K562 (cell line): ENCODE results near the gene MAD1L1. TPM values are rescaled to one million over a fixed set of nuclear protein-coding genes. Genes with fewer than 3 reads are reported as not detected.

Source experiments
- CBFB ChIP-seq: sonication (generic); formaldehyde crosslinking; IDR thresholded peaks from 2 replicates; pipeline ENCODE4 v1.4.0; 2020; ENCODE audit warnings: mild to moderate bottlenecking, missing genetic modification reagents
- FOXP4 ChIP-seq: sonication (generic); formaldehyde crosslinking; IDR thresholded peaks from 2 replicates; pipeline ENCODE4 v1.8.0; 2022; ENCODE audit warnings: mild to moderate bottlenecking, missing genetic modification reagents, borderline replicate concordance
- HIVEP1 ChIP-seq: fragments of 250-450 bp; sonication (Bioruptor Pico); IDR thresholded peaks from 2 replicates; pipeline ENCODE4 v1.4.0; 2020; ENCODE audit warnings: mild to moderate bottlenecking
- KDM5B ChIP-seq: fragments of 200-600 bp; sonication (generic); IDR thresholded peaks from 2 replicates; pipeline ENCODE4 v1.6.1; 2012; ENCODE audit warnings: low read depth, mild to moderate bottlenecking, moderate library complexity, low read length, control low read depth, inconsistent platforms; ENCODE audit not compliant: insufficient replicate concordance
- MCM7 ChIP-seq, 2 experiments: fragments of 450-650 bp; IDR thresholded peaks; 2 replicates each; pipeline ENCODE4 v1.6.1; 2016 to 2018
- MYC ChIP-seq, 2 experiments: fragments of 250-450 bp in 1 of 2; sonication (Bioruptor Pico) in 1 of 2; IDR thresholded peaks; 2 replicates each; pipeline versions ENCODE4 v1.5.1 to v1.6.1; 2012 to 2021; ENCODE audit warnings: low read depth in 2 of 2, borderline replicate concordance in 1 of 2, improper control_type of control experiment in 1 of 2, low read length in 1 of 2, mild to moderate bottlenecking in 1 of 2, moderate library complexity in 1 of 2
- NBN ChIP-seq: fragments of 450-650 bp; IDR thresholded peaks from 2 replicates; pipeline ENCODE4 v1.6.1; 2016; ENCODE audit warnings: low read depth, mild to moderate bottlenecking
- NFXL1 ChIP-seq: fragments of 450-650 bp; formaldehyde crosslinking; IDR thresholded peaks from 2 replicates; pipeline ENCODE4 v1.4.0; 2021; ENCODE audit warnings: mild to moderate bottlenecking
- NR2C1 ChIP-seq, 2 experiments: fragments of 450-650 bp; IDR thresholded peaks; 2 replicates each; pipeline ENCODE4 v1.6.1; 2017; ENCODE audit warnings: mild to moderate bottlenecking in 2 of 2, antibody characterized with exemption in 1 of 2, inconsistent platforms in 1 of 2, missing compliant biosample characterization in 1 of 2, missing genetic modification characterization in 1 of 2
- SPI1 ChIP-seq: IDR thresholded peaks from 2 replicates; pipeline ENCODE4 v1.6.1; 2011; ENCODE audit warnings: low read depth, low read length, control low read depth, borderline replicate concordance
- TCF7 ChIP-seq: sonication (generic); IDR thresholded peaks from 2 replicates; pipeline ENCODE4 v1.6.1; 2016; ENCODE audit warnings: antibody characterized with exemption, borderline replicate concordance
- THAP7 ChIP-seq: fragments of 250-450 bp; sonication (Bioruptor Pico); IDR thresholded peaks from 2 replicates; pipeline ENCODE4 v1.5.0; 2021
- ZBTB11 ChIP-seq, 3 experiments: fragments of 200-800 bp in 1 of 3; fragments of 250-450 bp in 1 of 3; fragments of 450-650 bp in 1 of 3; sonication (Bioruptor Pico) in 1 of 3; sonication (Bioruptor generic) in 1 of 3; formaldehyde crosslinking in 1 of 3; IDR thresholded peaks; 2 replicates each; pipeline versions ENCODE4 v1.6.1 to v1.8.0; 2016 to 2022; ENCODE audit warnings: mild to moderate bottlenecking in 2 of 3, missing genetic modification characterization in 2 of 3, missing compliant biosample characterization in 1 of 3, moderate library complexity in 1 of 3
- ZBTB33 ChIP-seq: sonication (generic); formaldehyde crosslinking; IDR thresholded peaks from 2 replicates; pipeline ENCODE4 v1.8.1; 2023; ENCODE audit warnings: mild to moderate bottlenecking, missing genetic modification reagents
- ZNF449 ChIP-seq: fragments of 250-450 bp; sonication (Bioruptor Pico); IDR thresholded peaks from 2 replicates; pipeline ENCODE4 v1.8.0; 2022; ENCODE audit warnings: moderate library complexity, mild to moderate bottlenecking, inconsistent platforms
- polyA plus RNA-seq, 8 experiments: library from polyadenylated mRNA; depleted of rRNA in 4 of 8; stranded (reverse) in 5 of 8; unstranded in 3 of 8; fragments of >200 nt; fragmentation: Nextera tagmentation in 2 of 8; fragmentation: Illumina TruSeq in 1 of 8; extraction: Ambion mirVana in 2 of 8; extraction: Trizol in 1 of 8; gene quantifications; 2 replicates each; pipeline versions ENCODE4 v1.2.1 to v1.2.3, GENCODE V29; 2011 to 2014; ENCODE audit warnings: inconsistent platforms in 1 of 8, missing spikeins in 1 of 8
- total RNA-seq, 7 experiments: library from RNA; depleted of rRNA in 6 of 7; stranded (reverse); fragments of >200 nt in 6 of 7; fragmentation: Illumina TruSeq in 2 of 7; extraction: Trizol in 2 of 7; gene quantifications; 2 replicates each; pipeline versions ENCODE4 v1.2.1 to v1.2.3, GENCODE V29; 2011 to 2021; ENCODE audit warnings: low replicate concordance in 1 of 7

MAD1L1 gene
- total and polyA plus RNA-seq, 9 of the 15 experiments (the other 6 are each of a cell fraction or from before 2014, with no cell fraction given) = 1.7 to 89.7 (median 18.0) TPM

- TF ChIP-seq ZBTB33 (CRISPR knock-in tag) = no peak
- no peak for TF ChIP-seq KDM5B
- no peak for TF ChIP-seq MCM7 (IDR thresholded peaks at IDR 0.05)
- 0 out of 2 replicates have a peak, but pooled peaks have one; percentile 44 for TF ChIP-seq NBN
- peak in 1 of 3 experiments; percentile 76; a peak in 2 of 6 replicates for TF ChIP-seq ZBTB11 (CRISPR knock-in tag; IDR thresholded peaks at IDR 0.05)
- peak; percentile 48; the same call in 1 of the 2 replicates for TF ChIP-seq NFXL1 (CRISPR knock-in tag)
- TF ChIP-seq ZNF449 (CRISPR knock-in tag) = 0 out of 2 replicates have a peak, but pooled peaks have one; percentile 54
- TF ChIP-seq FOXP4 (CRISPR knock-in tag) = 0 out of 2 replicates have a peak, but pooled peaks have one; percentile 17
- TF ChIP-seq CBFB (CRISPR knock-in tag) = no peak
- 0 out of 2 replicates have a peak, but pooled peaks have one; percentile 12 for TF ChIP-seq SPI1
- no peak for TF ChIP-seq TCF7
- 0 out of 2 replicates have a peak, but pooled peaks have one; percentile 61 for TF ChIP-seq HIVEP1 (CRISPR knock-in tag)
- peak; percentile 89 for TF ChIP-seq MYC (IDR thresholded peaks at IDR 0.05; ENCODE audit: low read depth, low read length)
- TF ChIP-seq MYC (CRISPR knock-in tag; IDR thresholded peaks at IDR 0.05; ENCODE audit: borderline replicate concordance, low read depth) = peak; percentile 24; the same call in 1 of the 2 replicates
- TF ChIP-seq THAP7 = no peak
- TF ChIP-seq NR2C1 (IDR thresholded peaks at IDR 0.05) = no peak
- peak; percentile 66 for TF ChIP-seq NR2C1 (tag; IDR thresholded peaks at IDR 0.05)
Observed at GRCh38 chr7:1883031-1883761, 349.5 kb downstream of the MAD1L1 start (continued).
